Bronchial smooth muscle cell (primary cell): ENCODE data around the gene PAQR6. TPM values are rescaled to one million over a fixed set of nuclear protein-coding genes. Genes with fewer than 3 reads are reported as not detected.

ENCODE experiments used
- total RNA-seq: library from RNA; depleted of rRNA; stranded (reverse); fragments of >200 nt; gene quantifications from 2 replicates; pipeline ENCODE4 v1.2.1, GENCODE V29; 2014

Gene PAQR6, protein sequence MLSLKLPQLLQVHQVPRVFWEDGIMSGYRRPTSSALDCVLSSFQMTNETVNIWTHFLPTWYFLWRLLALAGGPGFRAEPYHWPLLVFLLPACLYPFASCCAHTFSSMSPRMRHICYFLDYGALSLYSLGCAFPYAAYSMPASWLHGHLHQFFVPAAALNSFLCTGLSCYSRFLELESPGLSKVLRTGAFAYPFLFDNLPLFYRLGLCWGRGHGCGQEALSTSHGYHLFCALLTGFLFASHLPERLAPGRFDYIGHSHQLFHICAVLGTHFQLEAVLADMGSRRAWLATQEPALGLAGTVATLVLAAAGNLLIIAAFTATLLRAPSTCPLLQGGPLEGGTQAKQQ
- 0.47 and 0.60 TPM in 2 replicates for total RNA-seq

DNA sequence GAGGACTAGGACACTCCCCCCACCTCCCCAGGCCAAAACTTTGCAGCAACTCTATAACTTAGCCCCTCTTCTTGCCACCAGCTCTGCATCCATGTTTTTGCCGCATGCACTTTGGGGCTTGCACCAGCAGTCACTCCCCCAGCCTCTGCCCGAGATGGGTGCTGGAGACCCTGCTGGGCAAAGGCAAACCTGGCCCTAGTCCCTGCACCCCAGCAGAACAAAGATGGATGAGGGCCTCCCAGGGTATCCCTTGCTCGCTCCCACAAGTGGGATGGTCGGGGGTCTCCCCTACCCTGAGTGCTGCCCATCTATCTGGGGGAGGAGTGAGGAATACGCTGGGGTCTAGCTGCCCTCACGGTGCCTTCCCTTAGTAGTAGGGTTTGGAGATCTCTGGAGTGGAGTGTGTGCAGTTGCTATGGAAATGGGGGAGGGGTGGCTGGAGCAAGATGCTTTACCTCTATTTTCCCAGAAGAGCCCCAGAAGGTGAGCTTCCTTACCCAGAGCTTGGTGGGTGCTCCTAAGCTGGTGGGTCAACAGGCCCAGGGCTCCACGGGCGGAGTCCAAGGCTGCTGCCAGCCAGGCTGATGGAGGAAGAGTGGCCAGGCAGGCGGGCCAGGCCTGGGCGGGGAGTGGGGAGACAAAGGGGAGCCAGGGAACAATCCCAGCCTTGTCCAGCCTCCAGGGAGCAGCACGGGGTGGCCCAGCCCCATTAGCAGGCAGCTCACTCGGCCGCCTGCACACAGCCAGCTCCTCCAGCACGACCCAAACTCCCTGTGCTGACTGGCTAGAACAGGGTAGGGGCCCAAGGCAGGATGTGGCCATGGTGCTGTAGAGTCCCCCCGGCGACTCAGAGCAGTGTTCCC is at the start of gene PAQR6:
PAQR6 (minus strand) TSS at position 597 of the 863 bp plus-strand sequence. CDS start 1,325 bp downstream, outside the sequence.

DNA sequence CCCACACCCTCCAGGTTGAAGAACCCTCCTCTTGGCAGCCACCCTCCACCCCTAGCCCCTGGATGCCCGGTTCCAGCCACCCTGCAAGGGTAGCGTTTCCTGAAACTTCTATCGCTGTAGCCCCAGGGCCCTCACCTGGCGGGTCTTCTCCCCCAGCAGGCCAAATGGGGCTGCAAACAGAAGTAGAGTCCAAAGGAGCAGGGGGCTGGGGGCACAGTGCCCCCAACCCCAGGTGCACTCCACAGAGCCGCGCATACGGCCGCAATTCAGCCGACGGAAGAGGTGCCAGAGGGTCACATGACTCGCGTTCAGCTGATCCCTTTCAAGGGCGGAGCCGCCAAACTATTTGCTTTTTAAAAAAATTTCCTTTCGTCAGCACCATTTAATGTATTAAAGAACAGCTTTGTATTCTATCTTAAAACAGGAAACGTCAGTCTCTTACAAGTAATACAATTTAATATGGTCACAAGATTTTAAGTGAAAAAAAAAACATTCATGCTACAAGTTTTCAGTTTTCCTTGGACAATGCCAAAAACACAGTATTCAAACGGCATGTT is 47.6 kb upstream of the PAQR6 start, which contains the start of gene GLMP:
GLMP (minus strand) TSS at position 289 of the 557 bp plus-strand sequence; CDS start at position 255, 34 bp downstream.

DNA sequence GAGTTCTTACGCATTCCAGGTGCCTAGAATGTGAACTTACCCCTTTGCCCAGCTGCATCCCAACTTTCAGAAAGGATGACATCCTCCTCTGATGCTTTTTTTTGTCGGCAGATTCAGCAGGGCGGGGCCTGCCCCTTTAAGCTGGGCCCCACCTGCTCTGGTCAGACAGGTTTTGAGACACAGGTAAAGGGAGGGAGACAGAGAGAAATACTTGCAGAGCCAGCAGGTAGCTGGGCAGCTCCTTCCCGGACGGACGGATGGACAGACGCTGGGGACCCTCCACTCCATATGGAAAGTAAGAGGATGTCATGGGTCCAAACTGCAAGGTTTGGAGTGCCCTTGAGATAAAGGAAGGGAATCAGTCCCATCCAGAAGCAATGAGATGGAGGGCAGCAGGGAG is 36.3 kb upstream of the PAQR6 start, which contains the start of gene TMEM79:
TMEM79 (plus strand) TSS at position 214 of the 400 bp plus-strand sequence. CDS start 902 bp downstream, outside the sequence.

DNA sequence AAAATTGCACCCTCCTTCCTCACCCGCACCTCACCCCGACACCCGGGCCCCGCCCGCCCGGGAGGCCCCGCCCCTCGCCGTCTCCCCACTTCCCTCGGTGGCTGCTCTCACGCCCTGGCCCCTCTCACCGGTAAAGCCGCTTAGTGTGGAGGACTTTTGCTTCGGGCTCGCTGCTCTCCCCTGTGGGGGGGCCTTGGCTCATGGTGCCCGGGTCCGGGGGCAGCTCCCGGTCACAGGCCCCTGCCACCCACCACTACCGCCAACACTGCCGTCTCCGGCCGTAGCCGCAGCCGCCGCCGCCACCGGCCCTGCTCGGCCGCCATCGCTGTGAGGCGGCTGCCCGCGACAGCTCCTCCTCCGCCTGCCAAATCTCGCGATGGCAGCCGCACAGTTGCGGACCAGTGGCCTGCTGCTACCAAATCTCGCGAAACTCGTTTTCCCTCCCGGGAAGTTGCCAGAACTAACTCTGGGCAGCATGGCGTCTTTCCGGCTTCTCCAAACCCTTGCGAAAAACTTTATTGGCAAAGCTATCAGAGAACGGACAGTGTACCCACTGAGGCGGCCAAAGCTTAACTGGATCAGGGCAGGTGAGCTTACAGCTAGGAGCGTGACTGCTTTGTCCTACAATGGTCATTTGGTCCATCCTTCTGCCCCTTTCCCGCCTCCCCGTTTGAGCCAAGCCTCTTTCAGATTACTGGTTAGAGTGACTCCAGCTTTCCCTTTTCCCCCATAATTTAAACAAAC is 34.8 kb upstream of the PAQR6 start, which contains the start of gene SMG5:
SMG5 (minus strand) TSS at position 347 of the 744 bp plus-strand sequence; CDS start at position 202, 145 bp downstream.

DNA sequence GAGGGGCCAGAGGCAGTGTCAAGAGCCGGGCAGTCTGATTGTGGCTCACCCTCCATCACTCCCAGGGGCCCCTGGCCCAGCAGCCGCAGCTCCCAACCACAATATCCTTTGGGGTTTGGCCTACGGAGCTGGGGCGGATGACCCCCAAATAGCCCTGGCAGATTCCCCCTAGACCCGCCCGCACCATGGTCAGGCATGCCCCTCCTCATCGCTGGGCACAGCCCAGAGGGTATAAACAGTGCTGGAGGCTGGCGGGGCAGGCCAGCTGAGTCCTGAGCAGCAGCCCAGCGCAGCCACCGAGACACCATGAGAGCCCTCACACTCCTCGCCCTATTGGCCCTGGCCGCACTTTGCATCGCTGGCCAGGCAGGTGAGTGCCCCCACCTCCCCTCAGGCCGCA is 5.9 kb downstream of the PAQR6 start, which contains the start of gene BGLAP:
BGLAP (plus strand) TSS at position 259 of the 400 bp plus-strand sequence; CDS start at position 307, 48 bp downstream.

DNA sequence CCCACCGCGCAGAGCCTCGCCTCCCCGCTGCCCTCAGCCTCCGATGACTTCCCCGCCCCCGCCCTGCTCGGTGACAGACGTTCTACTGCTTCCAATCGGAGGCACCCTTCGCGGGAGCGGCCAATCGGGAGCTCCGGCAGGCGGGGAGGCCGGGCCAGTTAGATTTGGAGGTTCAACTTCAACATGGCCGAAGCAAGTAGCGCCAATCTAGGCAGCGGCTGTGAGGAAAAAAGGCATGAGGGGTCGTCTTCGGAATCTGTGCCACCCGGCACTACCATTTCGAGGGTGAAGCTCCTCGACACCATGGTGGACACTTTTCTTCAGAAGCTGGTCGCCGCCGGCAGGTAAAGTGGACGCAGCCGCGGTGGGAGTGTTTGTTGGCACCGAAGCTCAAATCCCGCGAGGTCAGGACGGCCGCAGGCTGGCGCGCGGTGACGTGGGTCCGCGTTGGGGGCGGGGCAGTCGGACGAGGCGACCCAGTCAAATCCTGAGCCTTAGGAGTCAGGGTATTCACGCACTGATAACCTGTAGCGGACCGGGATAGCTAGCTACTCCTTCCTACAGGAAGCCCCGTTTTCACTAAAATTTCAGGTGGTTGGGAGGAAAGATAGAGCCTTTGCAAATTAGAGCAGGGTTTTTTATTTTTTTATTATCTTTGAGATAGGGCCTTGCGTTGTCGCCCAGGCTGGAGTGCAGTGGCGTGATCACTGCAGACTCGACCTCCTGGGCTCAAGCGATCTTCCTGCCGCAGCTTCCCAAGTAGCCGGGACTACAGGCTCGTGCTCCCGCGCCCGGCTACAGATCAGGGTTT is 34.8 kb downstream of the PAQR6 start, which contains the start of gene PMF1:
PMF1 (plus strand) TSS at position 175 of the 811 bp plus-strand sequence; CDS start at position 184, 9 bp downstream.

DNA sequence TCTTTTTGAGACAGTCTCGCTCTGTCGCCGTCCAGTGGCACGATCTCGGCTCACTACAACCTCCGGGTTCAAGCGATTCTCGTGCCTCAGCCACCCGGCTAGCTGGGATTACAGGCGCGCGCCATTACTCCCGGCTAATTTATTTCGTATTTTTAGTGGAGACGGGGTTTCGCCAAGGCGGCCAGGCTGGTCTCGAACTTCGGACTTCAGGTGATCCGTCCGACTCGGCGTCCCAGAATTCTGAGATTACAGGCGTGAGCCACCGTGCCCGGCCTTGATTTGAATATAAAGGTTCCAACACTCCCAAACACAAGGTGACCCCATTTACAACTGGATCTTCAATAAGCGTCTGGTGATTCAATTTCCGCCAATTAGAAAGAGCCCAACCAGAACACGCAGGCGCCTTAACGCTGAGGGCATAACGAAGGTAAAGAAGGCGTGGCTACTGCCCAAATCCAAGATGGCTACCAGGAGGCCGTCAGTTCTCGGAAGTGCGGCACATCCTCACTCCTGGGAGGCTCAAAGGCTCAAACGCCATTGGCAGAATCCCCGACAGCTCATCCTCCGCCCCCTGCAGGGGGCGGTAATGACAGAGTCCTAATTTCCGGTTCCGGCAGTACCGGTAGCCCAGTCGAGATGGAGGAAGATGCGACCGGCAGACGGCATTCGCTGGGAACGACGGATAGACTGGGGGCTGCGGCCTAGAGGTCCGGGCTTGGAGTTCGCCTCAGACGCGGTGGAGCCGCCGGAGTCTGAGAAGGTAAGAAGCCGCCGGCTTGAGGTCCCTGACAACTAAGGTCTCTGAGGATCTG is 54.2 kb downstream of the PAQR6 start, which contains the start of gene SLC25A44:
SLC25A44 (plus strand) TSS at position 617 of the 812 bp plus-strand sequence. CDS start 5,744 bp downstream, outside the sequence.

Other genes starting within 250 kb of the PAQR6 start
- 363 and 500 TPM in 2 replicates for gene SSR2, start 227.1 kb downstream of the PAQR6 start, total RNA-seq
- 6.4 and 6.9 TPM in 2 replicates for gene UBQLN4, start 194.3 kb downstream of the PAQR6 start, total RNA-seq
- 68.1 and 77.3 TPM in 2 replicates for gene LAMTOR2, start 193.3 kb downstream of the PAQR6 start, total RNA-seq
- 0.09 TPM in 1 of 2 replicates, not detected in the other for gene RAB25, start 186.9 kb downstream of the PAQR6 start, total RNA-seq
- 1.2 and 1.4 TPM in 2 replicates for gene MEX3A, start 165.6 kb downstream of the PAQR6 start, total RNA-seq
- 1,299 and 1,396 TPM in 2 replicates for gene LMNA, start 133.3 kb downstream of the PAQR6 start, total RNA-seq
- 0.95 and 1.6 TPM in 2 replicates for gene SEMA4A, start 94.5 kb downstream of the PAQR6 start, total RNA-seq
- gene SLC25A44, start 54.0 kb downstream of the PAQR6 start, total RNA-seq, result 5.5 and 6.0 TPM in 2 replicates
- gene PMF1, start 35.0 kb downstream of the PAQR6 start, total RNA-seq, result 16.2 and 24.6 TPM in 2 replicates
- 0.16 and 0.26 TPM in 2 replicates for gene BGLAP, start 5.9 kb downstream of the PAQR6 start, total RNA-seq
- gene SMG5, start 34.8 kb upstream of the PAQR6 start, total RNA-seq, result 26.0 and 29.8 TPM in 2 replicates
- 1.2 and 1.3 TPM in 2 replicates for gene TMEM79, start 36.3 kb upstream of the PAQR6 start, total RNA-seq
- gene GLMP, start 47.6 kb upstream of the PAQR6 start, total RNA-seq, result 71.4 and 91.9 TPM in 2 replicates
- 0.17 TPM in 1 of 2 replicates, not detected in the other for gene VHLL, start 51.3 kb upstream of the PAQR6 start, total RNA-seq
- gene CCT3, start 90.2 kb upstream of the PAQR6 start, total RNA-seq, result 335 and 443 TPM in 2 replicates
- gene TSACC, start 90.5 kb upstream of the PAQR6 start, total RNA-seq, result not detected in 2 replicates
- gene RHBG, start 121.2 kb upstream of the PAQR6 start, total RNA-seq, result not detected in 2 replicates